Calu3 (cell line): ENCODE measurements around the gene NCK1. TPM values are rescaled to one million over a fixed set of nuclear protein-coding genes. Genes with fewer than 3 reads are reported as not detected.

Experiments used
- Bru-seq: library from RNA; stranded (reverse); fragments of 400-500 nt; gene quantifications from one replicate; lab custom pipeline; 2021; lab: Mats Ljungman, UMichigan
- BruChase-seq, 2 experiments: library from RNA; stranded (reverse); fragments of 400-500 nt; gene quantifications; one replicate each; lab custom pipeline; 2021; lab: Mats Ljungman, UMichigan
- BruUV-seq: library from RNA; stranded (reverse); fragments of 400-500 nt; replicated peaks from 2 replicates; lab custom pipeline; 2021; lab: Mats Ljungman, UMichigan
- CTCF ChIA-PET: fragments of 300-600 bp; sonication (Branson Sonifier 250); formaldehyde crosslinking; loops from one replicate; lab custom pipeline; 2022; ENCODE audit warnings: antibody characterized with exemption; lab: Charles Lee
- DNase-seq: peaks from one replicate; pipeline ENCODE4 v3.0.0; 2022
- H3K27ac Mint-ChIP-seq: one replicate; pipeline ENCODE4 v1.8.0; 2022; ENCODE audit warnings: mixed read lengths; ENCODE audit not compliant: unreplicated experiment
- H3K27me3 Mint-ChIP-seq: one replicate; pipeline ENCODE4 v1.8.0; 2022; ENCODE audit warnings: mixed read lengths; ENCODE audit not compliant: unreplicated experiment
- H3K36me3 Mint-ChIP-seq: one replicate; pipeline ENCODE4 v1.8.0; 2022; ENCODE audit warnings: mild to moderate bottlenecking, moderate library complexity, mixed read lengths; ENCODE audit not compliant: insufficient read depth, unreplicated experiment
- H3K4me1 Mint-ChIP-seq: one replicate; pipeline ENCODE4 v1.8.0; 2022; ENCODE audit warnings: mild to moderate bottlenecking, low read depth, mixed read lengths; ENCODE audit not compliant: unreplicated experiment
- H3K4me3 Mint-ChIP-seq: one replicate; pipeline ENCODE4 v1.8.0; 2022; ENCODE audit warnings: mild to moderate bottlenecking, low read depth, moderate library complexity, mixed read lengths; ENCODE audit not compliant: unreplicated experiment
- H3K9me3 Mint-ChIP-seq: one replicate; pipeline ENCODE4 v1.8.0; 2022; ENCODE audit warnings: low read depth, mixed read lengths; ENCODE audit not compliant: unreplicated experiment
- intact Hi-C: fragments of 100-400 bp; cut with micrococcal nuclease; formaldehyde crosslinking; loops from one replicate; pipeline ENCODE4 v1.10.0; 2022; ENCODE audit not compliant: unreplicated experiment
- long read RNA-seq: library from polyadenylated mRNA; stranded (forward); transcript quantifications from one replicate; pipeline ENCODE4 v2.0.0, GENCODE V29; 2022
- total RNA-seq: library from RNA; stranded (reverse); gene quantifications from 2 replicates; pipeline ENCODE4 v1.2.3, GENCODE V29; 2022
- TF ChIP-seq, protein P1 (sequence below): fragments of 200-600 bp; IDR thresholded peaks from one replicate; pipeline ENCODE4 v1.8.0; 2022; ENCODE audit warnings: antibody characterized with exemption; ENCODE audit not compliant: unreplicated experiment

NCK1 gene
- total RNA-seq (108 and 127 TPM in 2 replicates), Bru-seq, nascent RNA (percentile 95 among the genes with signal in this experiment), BruChase-seq, experiment 1, labeled RNA remaining after a 6-hour chase (percentile 89 among the genes with signal in this experiment), BruChase-seq, experiment 2, labeled RNA remaining after a 2-hour chase (percentile 89 among the genes with signal in this experiment)
- long read RNA-seq, transcript NCK1-204 (3 exons, 2,403 nt), result minor isoform, 41 of 145 reads
- long read RNA-seq, transcript NCK1-201 (4 exons, 1,937 nt), result major isoform, 47 of 145 reads
- long read RNA-seq, transcript NCK1-207 (4 exons, 1,971 nt), result minor isoform, 21 of 145 reads
- long read RNA-seq, partial matches to known transcripts, result 12 of 145 reads
- long read RNA-seq, other reads (novel, unspliced or antisense), result 19 of 145 reads

GRCh38 chr3:136861890-136862616 is at the start of gene NCK1:
Gene NCK1, plus strand, starts transcription at chr3:136862208. Its CDS starts 65,794 bp downstream, at chr3:136928002.
- intact Hi-C loops, result loop anchor here (1.0 to 5.0 kb wide), 9 partner anchors 43 to 315 kb away; partner anchors contain the start of genes IL20RB and SLC35G2
- Mint-ChIP-seq H3K27ac (peak within 1 kb of the TSS; percentile 89), H3K4me1 (peaks cover 47% of the 10 kb centered on the region), H3K4me3 (peak within 1 kb of the TSS; percentile 99), H3K9me3 (no peaks in the 10 kb centered on the region), H3K36me3 (peaks cover 62% of the 10 kb centered on the region), H3K27me3 (no peaks in the 10 kb centered on the region)
- no TSS peak for BruUV-seq
- peak; percentile 100 for DNase-seq
- CTCF ChIA-PET, result interaction anchor here (0.6 to 3.5 kb wide), 20 partner anchors 11 to 1739 kb away, joined by 3 to 54 read pairs (median 3); partner anchors contain the start of gene STAG1
- TF ChIP-seq, protein P1, sequence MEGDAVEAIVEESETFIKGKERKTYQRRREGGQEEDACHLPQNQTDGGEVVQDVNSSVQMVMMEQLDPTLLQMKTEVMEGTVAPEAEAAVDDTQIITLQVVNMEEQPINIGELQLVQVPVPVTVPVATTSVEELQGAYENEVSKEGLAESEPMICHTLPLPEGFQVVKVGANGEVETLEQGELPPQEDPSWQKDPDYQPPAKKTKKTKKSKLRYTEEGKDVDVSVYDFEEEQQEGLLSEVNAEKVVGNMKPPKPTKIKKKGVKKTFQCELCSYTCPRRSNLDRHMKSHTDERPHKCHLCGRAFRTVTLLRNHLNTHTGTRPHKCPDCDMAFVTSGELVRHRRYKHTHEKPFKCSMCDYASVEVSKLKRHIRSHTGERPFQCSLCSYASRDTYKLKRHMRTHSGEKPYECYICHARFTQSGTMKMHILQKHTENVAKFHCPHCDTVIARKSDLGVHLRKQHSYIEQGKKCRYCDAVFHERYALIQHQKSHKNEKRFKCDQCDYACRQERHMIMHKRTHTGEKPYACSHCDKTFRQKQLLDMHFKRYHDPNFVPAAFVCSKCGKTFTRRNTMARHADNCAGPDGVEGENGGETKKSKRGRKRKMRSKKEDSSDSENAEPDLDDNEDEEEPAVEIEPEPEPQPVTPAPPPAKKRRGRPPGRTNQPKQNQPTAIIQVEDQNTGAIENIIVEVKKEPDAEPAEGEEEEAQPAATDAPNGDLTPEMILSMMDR, result no peak

DNA sequence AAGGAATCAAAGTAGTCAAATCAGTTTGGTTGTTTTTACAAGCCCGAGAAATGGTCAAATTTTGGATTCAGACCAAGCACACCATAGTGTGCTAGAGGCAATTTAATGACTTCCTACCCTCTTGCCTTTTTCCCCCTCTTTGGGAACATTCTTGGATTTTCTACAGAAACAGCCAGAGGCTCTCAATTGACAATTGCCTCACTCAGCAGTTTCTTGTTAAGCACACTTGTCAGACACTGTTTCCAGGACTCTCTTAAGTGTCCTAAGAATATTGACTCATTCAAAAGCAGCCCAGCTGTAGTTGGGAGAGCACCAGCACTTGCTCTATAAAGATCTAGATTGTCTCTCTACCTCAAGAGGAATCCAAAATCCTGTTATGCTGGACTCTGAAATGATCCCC is 44.6 kb upstream of the NCK1 start:
- intact Hi-C loops, result loop anchor here (5.0 to 10.0 kb wide), 2 partner anchors 140 to 273 kb away; partner anchors contain the start of gene IL20RB
- BruUV-seq, result no TSS peak
- no peaks in the 10 kb centered on the region for H3K27me3 Mint-ChIP-seq
- TF ChIP-seq, protein P1, result no peak
- H3K9me3 Mint-ChIP-seq, result no peaks in the 10 kb centered on the region
- no peak overlapping the region for H3K27ac Mint-ChIP-seq
- CTCF ChIA-PET, result interaction anchor here (0.5 kb wide), 1 partner anchor 1509 kb away, joined by 3 read pairs; no protein-coding TSS in a partner anchor
- DNase-seq, result no peak
- peaks cover 27% of the 10 kb centered on the region for H3K4me1 Mint-ChIP-seq
- peaks cover 29% of the 10 kb centered on the region for H3K36me3 Mint-ChIP-seq
- peak overlapping the region; percentile 90 for H3K4me3 Mint-ChIP-seq

DNA sequence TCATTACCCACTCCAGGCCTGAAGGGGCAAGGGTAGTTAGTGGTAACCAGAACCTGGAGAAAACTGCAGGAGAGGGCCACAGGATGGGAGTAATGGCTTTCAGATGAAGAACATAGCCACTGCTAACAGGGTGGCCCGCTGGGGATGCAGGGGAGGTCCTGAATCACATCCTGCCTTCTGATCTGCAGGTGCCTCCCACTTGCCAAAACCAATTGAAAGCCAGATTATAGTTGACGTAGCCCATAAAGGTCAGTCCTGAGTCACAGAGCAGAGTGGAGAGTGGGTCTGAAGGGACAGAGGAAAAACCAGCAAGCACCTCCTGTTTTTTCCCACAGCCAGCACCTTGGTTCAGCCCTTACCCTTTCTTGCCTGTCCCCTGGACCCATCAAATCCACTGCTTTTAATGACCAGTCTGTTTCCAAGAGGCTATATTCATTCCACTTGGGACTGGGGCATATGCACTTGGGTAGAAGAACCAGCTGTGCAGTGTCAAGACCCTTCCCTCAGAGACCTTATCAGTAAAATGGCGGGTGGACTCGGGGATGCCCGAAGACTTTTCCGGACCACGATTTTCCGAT is 43.7 kb upstream of the NCK1 start:
- Mint-ChIP-seq H3K9me3 (peaks cover 3% of the 10 kb centered on the region), H3K27me3 (no peaks in the 10 kb centered on the region), H3K36me3 (peaks cover 29% of the 10 kb centered on the region), H3K27ac (peak overlapping the region; percentile 92), H3K4me3 (peak overlapping the region; percentile 90), H3K4me1 (peaks cover 27% of the 10 kb centered on the region)
- TF ChIP-seq, protein P1, result no peak
- no TSS peak for BruUV-seq
- DNase-seq, result peak; percentile 84
- intact Hi-C loops, result loop anchor here (1.0 to 10.0 kb wide), 5 partner anchors 16 to 273 kb away; partner anchors contain the start of genes IL20RB and NCK1
- CTCF ChIA-PET, result interaction anchor here (0.6 to 1.0 kb wide), 4 partner anchors 66 to 510 kb away, joined by 3 to 8 read pairs (median 4); partner anchors contain the start of gene STAG1
